Gastroesophageal sphincter (tissue), 3 donors: ENCODE data around the gene MYCBPAP.

Source experiments
- EP300 ChIP-seq: sonication (generic); formaldehyde crosslinking; IDR thresholded peaks from one replicate; pipeline ENCODE4 v1.6.1; 2017; ENCODE audit warnings: antibody characterized with exemption, mild to moderate bottlenecking
- POLR2A ChIP-seq, 2 donors: fragments of 450-650 bp; IDR thresholded peaks; one replicate each; pipeline ENCODE4 v1.6.1; 2017; ENCODE audit warnings: antibody characterized with exemption in 2 of 2, mild to moderate bottlenecking in 2 of 2, moderate library complexity in 1 of 2
- POLR2AphosphoS5 ChIP-seq: sonication (generic); formaldehyde crosslinking; IDR thresholded peaks from one replicate; pipeline ENCODE4 v1.6.1; 2017; ENCODE audit warnings: antibody characterized with exemption
- TF ChIP-seq, protein P1 (sequence below), 4 experiments: fragments of 200-600 bp in 2 of 4; fragments of 450-650 bp in 2 of 4; sonication (generic) in 1 of 4; IDR thresholded peaks; one replicate each; pipeline ENCODE4 v1.5.1; 2017 to 2019; ENCODE audit warnings: antibody characterized with exemption in 4 of 4, mild to moderate bottlenecking in 2 of 4, moderate library complexity in 2 of 4

DNA sequence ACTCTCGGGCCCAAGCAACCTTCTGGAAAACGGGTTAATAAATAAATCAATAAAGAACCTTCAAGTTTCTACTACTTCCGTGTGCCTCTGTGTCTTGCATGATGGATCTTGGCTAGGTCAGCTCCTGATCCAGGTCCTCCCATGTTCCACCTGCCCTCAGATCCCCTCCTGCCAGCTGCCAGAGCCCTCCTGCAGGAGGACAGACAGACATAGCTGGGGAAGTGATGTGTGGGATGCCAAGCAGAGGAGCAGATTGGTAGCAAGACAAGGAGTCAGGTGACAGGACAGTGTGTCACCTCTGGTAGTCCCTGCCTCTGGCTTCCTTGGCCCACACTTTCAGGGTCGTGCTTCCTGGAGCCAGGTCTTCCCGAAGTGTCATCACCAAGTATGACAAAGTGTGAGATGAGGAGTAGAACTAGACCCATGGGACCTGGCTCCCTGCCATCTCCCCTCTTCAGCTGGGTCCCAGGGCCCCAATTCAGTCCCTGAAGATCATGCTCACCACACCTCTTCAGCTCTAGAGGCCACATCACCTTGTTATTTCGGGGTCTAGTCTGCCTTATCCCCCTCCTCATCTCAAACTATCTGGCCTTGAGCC lies 23.3 kb downstream of the MYCBPAP start:
- no peak for TF ChIP-seq POLR2AphosphoS5
- TF ChIP-seq, protein P1, sequence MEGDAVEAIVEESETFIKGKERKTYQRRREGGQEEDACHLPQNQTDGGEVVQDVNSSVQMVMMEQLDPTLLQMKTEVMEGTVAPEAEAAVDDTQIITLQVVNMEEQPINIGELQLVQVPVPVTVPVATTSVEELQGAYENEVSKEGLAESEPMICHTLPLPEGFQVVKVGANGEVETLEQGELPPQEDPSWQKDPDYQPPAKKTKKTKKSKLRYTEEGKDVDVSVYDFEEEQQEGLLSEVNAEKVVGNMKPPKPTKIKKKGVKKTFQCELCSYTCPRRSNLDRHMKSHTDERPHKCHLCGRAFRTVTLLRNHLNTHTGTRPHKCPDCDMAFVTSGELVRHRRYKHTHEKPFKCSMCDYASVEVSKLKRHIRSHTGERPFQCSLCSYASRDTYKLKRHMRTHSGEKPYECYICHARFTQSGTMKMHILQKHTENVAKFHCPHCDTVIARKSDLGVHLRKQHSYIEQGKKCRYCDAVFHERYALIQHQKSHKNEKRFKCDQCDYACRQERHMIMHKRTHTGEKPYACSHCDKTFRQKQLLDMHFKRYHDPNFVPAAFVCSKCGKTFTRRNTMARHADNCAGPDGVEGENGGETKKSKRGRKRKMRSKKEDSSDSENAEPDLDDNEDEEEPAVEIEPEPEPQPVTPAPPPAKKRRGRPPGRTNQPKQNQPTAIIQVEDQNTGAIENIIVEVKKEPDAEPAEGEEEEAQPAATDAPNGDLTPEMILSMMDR (IDR thresholded peaks at IDR 0.05), result no peak
- no peak for TF ChIP-seq POLR2A (IDR thresholded peaks at IDR 0.05)
- TF ChIP-seq EP300, result no peak
